Breast epithelium (tissue), 3 donors: Measurements from ENCODE around the gene RANBP1.

Source experiments
- POLR2A ChIP-seq: fragments of 450-650 bp; IDR thresholded peaks from one replicate; pipeline ENCODE4 v1.6.1; 2016; ENCODE audit warnings: antibody characterized with exemption, mild to moderate bottlenecking, moderate library complexity
- POLR2AphosphoS5 ChIP-seq, 3 donors: sonication (generic); formaldehyde crosslinking; IDR thresholded peaks; one replicate each; pipeline ENCODE4 v1.6.1; 2017; ENCODE audit warnings: antibody characterized with exemption in 3 of 3

- TF ChIP-seq POLR2A: no peak
- no peak for TF ChIP-seq POLR2AphosphoS5 (IDR thresholded peaks at IDR 0.05)
Observed at GRCh38 chr22:20170170-20170569, 54.3 kb downstream of the RANBP1 start.
